Measurements from ENCODE around the gene MBTPS1. TPM values are rescaled to one million over a fixed set of nuclear protein-coding genes. Genes with fewer than 3 reads are reported as not detected.

The MBTPS1 gene
- total and polyA plus RNA-seq, 11 donors, result 37.2 to 91.4 (median 67.7) TPM

DNA sequence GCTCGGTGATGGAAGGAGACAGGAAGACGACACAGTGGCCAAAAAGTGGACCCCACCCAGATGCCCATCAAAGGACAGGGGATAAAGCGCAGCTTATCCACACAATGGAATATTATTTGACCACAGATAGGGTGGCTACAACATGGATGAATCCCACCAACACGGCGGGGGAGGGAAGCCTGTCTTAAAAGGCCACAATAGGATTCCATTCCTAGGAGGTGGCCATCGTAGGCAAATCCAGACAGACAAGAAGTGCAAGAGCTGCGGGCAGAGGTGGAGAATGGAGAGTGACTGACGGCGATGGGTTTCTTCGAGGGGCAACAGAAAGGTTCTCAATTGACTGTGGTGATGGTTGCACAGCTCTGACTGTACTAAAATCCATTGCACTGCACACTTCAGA is 90.1 kb downstream of the MBTPS1 start:
- Histone ChIP-seq H3K36me3 (no peaks in the 10 kb centered on the region), H3K4me1 (peaks cover 0 to 6% (median 0%) of the 10 kb centered on the region in 12 donors), H3K27me3 (peaks cover 0 to 34% (median 0%) of the 10 kb centered on the region in 9 donors), H3K27ac (no peak overlapping the region), H3K9me3 (peaks cover 0 to 5% (median under 1%) of the 10 kb centered on the region in 12 donors), H3K4me3 (no peak overlapping the region)
- ATAC-seq, result no peak
- WGBS, 4 donors, result 84 to 89% (median 88%) methylated on average over 10 of the region's 10 CpGs
- TF ChIP-seq, protein P1, sequence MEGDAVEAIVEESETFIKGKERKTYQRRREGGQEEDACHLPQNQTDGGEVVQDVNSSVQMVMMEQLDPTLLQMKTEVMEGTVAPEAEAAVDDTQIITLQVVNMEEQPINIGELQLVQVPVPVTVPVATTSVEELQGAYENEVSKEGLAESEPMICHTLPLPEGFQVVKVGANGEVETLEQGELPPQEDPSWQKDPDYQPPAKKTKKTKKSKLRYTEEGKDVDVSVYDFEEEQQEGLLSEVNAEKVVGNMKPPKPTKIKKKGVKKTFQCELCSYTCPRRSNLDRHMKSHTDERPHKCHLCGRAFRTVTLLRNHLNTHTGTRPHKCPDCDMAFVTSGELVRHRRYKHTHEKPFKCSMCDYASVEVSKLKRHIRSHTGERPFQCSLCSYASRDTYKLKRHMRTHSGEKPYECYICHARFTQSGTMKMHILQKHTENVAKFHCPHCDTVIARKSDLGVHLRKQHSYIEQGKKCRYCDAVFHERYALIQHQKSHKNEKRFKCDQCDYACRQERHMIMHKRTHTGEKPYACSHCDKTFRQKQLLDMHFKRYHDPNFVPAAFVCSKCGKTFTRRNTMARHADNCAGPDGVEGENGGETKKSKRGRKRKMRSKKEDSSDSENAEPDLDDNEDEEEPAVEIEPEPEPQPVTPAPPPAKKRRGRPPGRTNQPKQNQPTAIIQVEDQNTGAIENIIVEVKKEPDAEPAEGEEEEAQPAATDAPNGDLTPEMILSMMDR (IDR thresholded peaks at IDR 0.05), result no peak
- no peak for TF ChIP-seq POLR2A (IDR thresholded peaks at IDR 0.05)
- no peak for DNase-seq
- intact Hi-C loops (cut with DNase I), result no loop called here

DNA sequence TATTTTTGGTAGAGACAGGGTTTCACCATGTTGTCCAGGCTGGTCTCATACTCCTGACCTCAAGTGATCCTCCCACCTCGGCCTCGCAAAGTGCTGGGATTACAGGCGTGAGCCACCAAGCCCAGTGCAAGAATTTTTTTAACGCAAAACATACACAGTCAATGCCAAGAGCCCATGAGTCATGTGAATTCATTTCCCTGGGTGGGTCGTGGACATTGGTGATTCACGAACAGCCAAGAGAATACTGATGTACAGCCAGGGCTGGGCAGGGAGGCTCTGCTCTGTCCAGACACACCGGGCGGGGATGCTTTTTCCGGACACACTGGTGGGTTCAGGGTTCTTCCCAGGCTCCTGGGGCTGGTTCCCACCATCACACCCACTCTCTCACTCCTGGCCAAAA is 91.9 kb downstream of the MBTPS1 start:
- peaks cover 0 to 28% (median 0%) of the 10 kb centered on the region in 9 donors for H3K27me3 ChIP-seq
- H3K4me1 ChIP-seq, result peaks cover 0 to 9% (median 0%) of the 10 kb centered on the region in 12 donors
- ATAC-seq, result peak in 1 of 4 donors; percentile 25
- no peaks in the 10 kb centered on the region for H3K36me3 ChIP-seq
- DNase-seq, result no peak
- H3K4me3 ChIP-seq, result no peak overlapping the region
- H3K9me3 ChIP-seq, result peaks cover 0 to 14% (median 5%) of the 10 kb centered on the region in 12 donors
- intact Hi-C loops (cut with DNase I), result no loop called here
- TF ChIP-seq POLR2A (IDR thresholded peaks at IDR 0.05), result no peak
- TF ChIP-seq, protein P1 (IDR thresholded peaks at IDR 0.05), result no peak
- 72 to 83% (median 79%) methylated on average over 9 of the region's 9 CpGs for WGBS, 4 donors
- H3K27ac ChIP-seq, result no peak overlapping the region

DNA sequence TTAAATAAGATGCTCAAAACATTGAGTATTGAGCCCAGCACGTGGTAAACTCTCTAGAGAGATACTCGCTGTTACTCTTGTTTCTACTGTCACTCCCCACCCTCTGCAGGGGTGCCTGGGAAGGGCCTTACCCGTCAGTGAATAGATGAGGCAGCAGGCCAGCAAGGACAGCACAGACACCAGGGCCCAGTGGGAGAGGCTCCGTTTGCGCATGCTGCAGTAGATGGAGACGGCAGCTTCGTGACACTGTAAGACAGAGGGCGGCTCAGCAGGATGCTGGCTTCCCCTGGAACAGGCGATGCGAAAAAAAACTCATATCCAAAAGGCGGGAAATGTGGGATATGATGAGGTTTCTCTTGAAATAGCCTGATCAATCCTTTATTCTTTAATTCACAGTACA is 94.1 kb downstream of the MBTPS1 start:
- intact Hi-C loops (cut with DNase I), result no loop called here
- no peak overlapping the region for H3K27ac ChIP-seq
- peaks cover 0 to 21% (median 0%) of the 10 kb centered on the region in 9 donors for H3K27me3 ChIP-seq
- no peak for DNase-seq
- WGBS, 4 donors, result 66 to 75% (median 71%) methylated on average over 11 of the region's 11 CpGs
- no peak overlapping the region for H3K4me3 ChIP-seq
- H3K4me1 ChIP-seq, result peaks cover 0 to 12% (median 0%) of the 10 kb centered on the region in 12 donors
- ATAC-seq, result no peak
- peaks cover 0 to 14% (median 5%) of the 10 kb centered on the region in 12 donors for H3K9me3 ChIP-seq
- no peak for TF ChIP-seq POLR2A (IDR thresholded peaks at IDR 0.05)
- TF ChIP-seq, protein P1 (IDR thresholded peaks at IDR 0.05), result no peak
- no peaks in the 10 kb centered on the region for H3K36me3 ChIP-seq

DNA sequence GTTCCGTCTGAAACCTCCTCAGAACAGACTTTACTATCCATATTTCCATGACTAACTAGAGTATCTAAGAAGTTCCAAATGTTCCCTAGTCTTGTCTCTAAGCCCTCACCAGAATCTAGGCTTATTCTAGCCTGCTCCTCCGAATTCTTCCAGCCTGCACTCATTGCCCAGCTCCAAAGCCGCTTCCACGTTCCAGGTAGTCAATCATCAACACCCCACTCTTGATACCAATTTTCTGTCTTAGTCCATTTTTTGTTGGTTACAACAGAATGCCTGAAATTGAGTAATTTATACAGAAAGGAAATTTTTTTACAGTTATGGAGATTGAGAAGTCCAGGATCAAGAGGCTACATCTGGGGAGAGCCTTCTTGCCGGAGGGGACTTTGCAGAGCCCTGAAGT is 95.3 kb downstream of the MBTPS1 start:
- Histone ChIP-seq H3K27ac (no peak overlapping the region), H3K36me3 (no peaks in the 10 kb centered on the region), H3K4me3 (no peak overlapping the region), H3K4me1 (peaks cover 0 to 12% (median 0%) of the 10 kb centered on the region in 12 donors), H3K9me3 (peaks cover 0 to 14% (median 5%) of the 10 kb centered on the region in 12 donors), H3K27me3 (peaks cover 0 to 11% (median 0%) of the 10 kb centered on the region in 9 donors)
- WGBS, 4 donors, result 78 to 93% (median 92%) methylated on average over 5 of the region's 5 CpGs
- DNase-seq (no peak), ATAC-seq (no peak)
- intact Hi-C loops (cut with DNase I), result no loop called here
- no peak for TF ChIP-seq POLR2A (IDR thresholded peaks at IDR 0.05)
- TF ChIP-seq, protein P1 (IDR thresholded peaks at IDR 0.05), result no peak

Measured in heart left ventricle (tissue), 16 donors.